Cortex of kidney (tissue), 1 donor: ENCODE results near the gene MAP3K10.
"Not testable (repeated sequence)": the region's sequence is repeated elsewhere in the genome, so short reads cannot be mapped to it uniquely, and the experiment has no call there.

Experiments used
- DNase-seq: peaks from one replicate; lab custom pipeline; 2025; lab: John Stamatoyannopoulos, UW

Gene MAP3K10

GRCh38 chr19:40217027-40217810 lies 26.0 kb downstream of the MAP3K10 start:
- DNase-seq = no peak

DNA sequence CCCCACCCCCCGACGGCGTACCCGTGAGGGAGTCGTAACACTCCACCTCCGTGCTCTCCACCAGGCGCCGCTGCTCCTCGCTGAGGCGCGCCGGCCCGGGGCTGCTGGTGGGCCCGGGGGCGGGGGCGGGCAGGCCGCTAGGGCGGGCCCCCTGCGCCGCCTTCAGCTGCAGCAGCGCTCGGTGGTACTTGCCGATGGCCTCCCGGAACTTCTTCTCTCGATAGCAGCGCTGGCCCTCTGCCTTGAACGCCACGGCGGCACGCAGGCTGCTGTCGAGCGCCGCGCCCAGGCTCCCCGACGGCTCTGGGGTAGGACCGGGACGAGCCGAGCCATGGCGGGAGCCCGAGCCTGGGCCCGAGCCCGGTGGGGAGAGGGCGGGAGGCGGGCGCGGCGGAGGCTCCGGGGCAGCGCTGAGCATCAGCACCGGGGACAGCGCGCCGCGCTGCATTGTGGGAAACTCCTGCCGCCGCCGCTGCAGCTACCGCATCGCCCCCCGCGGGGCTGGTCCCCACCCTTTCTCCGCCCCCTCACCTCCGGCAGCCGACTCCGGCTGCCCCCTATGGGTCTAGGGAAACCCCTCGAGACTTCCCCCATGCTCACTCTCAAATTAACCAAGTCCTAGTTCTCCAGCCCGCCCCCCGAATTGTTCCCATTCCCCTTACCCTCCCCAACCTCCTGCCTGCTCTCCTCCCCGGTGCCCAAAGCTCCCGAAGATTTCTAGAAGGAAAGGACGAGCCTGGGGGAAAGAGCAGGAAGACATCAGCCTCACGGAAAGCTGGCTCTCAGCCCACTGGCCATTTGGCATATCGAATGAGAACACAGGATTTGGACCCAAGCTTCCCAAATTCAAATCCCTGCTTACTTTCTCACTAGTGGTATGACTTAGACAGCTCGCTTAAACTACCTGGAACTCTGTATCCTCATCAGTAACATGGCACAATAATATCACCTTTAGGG lies 27.0 kb downstream of the MAP3K10 start, which contains the start of gene TTC9B:
TSS of gene TTC9B (minus strand) at position 451 of the 957 bp plus-strand sequence. CDS start at position 448, 3 bp downstream.
- no peak for DNase-seq

DNA sequence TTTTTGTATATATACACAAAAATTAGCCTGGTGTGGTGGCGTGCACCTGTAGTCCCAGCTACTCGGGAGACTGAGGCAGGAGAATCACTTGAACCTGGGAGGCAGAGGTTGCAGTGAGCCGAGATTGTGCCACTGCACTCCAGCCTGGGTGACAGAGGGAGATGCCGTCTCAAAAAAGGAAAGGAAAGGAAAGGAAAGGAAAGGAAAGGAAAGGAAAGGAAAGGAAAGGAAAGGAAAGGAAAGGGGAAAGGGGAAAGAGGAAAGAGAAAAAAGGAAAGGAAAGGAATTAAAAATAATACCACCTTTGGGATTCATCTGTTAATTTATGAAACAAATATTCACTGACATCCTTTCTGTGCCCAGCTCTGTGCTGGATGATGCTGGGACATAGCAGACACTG lies 27.8 kb downstream of the MAP3K10 start:
- DNase-seq = not testable (repeated sequence)

- DNase-seq = no peak
Measured at GRCh38 chr19:40219721-40220276, 28.6 kb downstream of the MAP3K10 start.

- DNase-seq = no peak
Measured at GRCh38 chr19:40220674-40221073, 29.4 kb downstream of the MAP3K10 start.

- no peak for DNase-seq
Measured at GRCh38 chr19:40221858-40222619, 30.8 kb downstream of the MAP3K10 start.

DNA sequence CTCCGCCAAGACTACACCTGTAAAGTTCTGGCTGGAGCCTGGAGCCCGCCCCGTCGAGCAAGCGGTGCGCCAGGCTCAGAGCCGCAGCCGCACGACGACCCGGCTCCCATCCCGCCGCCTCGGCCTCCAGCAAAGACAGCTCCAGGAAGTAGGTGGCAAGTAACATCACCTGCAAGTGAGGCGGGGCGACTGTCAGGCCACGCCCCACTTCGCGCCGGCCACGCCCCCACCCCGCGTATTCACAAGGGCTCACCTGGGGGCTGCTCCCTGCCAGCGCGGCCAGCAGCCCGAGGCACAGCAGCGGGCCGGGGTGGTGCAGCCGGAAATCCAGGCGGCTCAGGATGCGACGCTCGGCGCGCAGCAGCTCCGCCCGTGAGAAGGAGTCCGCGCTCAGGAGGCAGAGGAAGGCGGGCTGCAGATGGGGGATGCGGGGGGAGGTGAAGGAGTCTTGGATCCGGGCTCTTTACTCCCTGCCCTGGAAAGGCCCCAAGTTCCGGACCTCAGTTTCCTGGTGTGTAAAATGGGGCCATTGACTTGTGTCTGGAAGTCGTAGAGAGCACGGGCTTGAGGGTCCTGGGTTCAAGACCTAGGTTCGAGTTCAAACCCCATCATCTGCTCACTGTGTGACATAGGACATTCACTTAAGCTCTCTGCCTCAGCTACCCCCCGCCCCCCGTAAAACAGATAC lies 32.1 kb downstream of the MAP3K10 start:
- DNase-seq = no peak

DNA sequence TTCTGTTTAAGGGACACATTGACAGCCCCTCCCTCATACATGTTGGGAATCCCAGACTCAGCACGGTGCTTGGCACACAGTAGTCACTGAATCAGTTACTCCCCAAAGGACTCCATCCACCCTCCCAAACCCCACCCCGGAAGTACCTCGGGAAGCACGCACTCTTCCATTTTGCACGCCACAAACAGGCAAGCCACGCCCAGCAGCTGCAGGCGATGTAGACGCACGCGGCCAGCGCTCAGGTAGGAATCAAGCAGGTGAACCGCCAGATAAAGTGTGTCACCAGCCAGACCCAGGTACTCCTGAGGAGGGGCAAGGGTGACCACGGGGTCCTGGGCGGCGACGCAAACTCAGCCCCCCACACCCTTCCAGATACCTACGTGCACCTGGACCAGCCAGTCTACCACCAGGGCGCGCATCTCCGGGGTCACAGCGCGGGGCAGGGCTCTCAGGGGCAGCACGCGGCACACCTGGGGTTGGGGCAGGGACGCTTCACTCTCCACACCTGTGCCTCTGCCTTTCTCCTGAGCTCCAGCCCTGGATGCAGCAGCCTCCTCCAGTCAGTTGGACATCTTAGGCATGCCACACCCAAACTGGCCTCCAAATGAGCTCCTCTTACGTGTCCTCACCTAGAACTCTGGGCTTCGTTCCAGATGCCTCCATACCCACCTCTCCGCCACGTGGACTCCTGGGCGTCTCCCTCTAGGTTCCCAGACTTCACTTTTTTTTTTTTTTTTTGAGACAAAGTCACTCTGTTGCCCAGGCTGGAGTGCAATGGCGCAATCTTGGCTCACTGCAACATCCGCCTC lies 33.3 kb downstream of the MAP3K10 start:
- no peak for DNase-seq

DNA sequence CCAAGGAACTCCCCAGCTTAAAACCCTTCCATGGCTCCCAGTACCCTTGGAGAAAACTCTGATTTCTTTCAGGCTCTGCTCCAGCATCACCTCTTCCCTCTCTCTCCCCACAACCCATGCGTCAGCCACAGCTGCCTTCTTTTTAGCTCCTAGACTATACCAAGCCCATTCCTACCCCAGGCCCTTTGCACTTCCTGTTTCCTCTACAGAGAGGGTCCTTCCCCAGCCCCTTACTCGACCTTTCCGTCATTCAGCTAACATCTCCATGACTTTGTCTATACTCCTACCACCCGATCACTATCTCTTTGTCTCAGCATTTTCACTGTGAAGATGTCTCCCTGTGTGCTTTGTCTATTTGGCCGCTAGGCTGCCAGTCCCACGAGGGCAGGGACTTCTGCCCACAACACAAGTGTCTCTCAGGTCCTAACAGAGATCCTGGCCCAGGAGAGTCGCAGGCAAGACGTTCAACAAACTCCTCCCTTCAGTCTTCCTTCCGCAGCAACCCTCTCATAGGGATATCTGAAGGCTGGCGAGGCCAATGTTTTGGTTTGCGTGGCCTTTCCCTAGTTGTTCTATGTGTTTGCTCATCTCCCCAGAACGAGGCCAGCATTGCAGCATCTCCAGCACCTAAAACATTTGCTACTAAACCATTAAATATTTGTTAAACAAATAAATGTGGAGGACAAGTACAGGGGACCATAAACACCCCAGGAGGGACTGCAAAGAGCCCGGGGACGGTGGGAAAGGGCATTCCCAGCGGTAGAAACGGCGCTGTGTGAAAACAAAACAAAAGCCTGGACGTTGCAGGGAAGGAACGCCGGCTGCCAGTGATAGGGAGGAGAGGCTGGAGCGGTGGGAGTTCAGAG lies 34.4 kb downstream of the MAP3K10 start:
- no peak for DNase-seq

DNA sequence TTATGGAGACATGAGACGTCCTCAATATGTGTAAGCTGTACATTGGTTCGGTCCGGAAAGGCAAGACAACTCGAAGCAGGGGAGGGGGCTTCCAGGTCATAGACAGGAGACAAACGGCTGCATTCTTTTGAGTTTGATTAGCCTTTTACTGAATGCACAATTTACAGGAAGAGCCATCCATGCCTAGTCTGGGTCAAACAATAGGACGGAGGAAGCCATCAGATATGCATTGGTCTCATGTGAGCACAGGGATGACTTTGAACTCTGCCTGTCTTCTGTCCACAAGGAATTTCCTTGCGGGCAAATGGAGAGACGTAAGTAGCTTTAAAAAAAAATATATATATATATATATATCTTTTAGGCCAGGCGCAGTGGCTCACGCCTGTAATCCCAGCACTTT lies 37.1 kb downstream of the MAP3K10 start:
- no peak for DNase-seq

- DNase-seq = no peak
Measured at GRCh38 chr19:40228863-40229262, 37.6 kb downstream of the MAP3K10 start.

- DNase-seq = no peak
Measured at GRCh38 chr19:40229484-40229883, 38.3 kb downstream of the MAP3K10 start.

DNA sequence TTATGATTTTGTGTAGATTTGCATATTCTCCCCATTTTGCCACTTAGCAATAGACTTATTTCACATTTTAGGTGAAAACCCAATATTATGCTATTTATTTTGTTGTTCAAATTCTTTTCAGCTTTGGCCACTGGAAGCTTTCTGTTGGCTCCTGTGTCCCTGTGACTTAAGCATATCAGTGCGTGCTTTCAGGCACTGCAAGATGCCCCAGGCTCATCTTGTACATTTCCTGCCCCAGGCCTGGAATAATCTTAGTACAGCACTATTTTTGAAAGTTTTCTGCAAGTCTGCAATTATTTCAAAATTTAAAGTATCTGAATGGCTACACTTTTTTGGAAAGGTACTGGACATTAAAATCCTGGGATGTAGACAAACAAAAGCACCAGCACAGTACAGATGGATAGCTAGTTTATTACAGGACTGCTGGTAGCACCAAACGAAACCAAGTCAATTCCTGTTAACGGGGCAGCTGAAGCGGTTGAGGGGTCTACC lies 38.7 kb downstream of the MAP3K10 start:
- no peak for DNase-seq

DNA sequence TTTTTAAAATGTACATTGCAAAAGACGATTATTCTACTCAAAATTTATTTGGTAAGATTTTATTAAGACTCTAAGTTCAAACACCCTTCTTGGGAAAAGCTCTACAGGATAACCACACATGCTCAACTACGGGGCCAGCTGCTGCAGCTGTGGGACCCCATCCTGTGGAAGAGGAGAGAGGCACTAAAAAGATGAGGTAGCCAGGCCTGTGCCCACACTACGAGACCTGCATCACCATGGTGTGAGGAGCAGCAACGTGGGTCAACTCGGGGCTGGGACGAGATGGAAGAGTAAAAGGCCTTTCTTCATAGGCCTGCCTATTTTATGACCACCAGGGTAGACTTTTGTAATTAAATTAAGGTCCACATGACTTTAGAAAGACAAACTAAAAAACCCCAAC lies 39.8 kb downstream of the MAP3K10 start:
- no peak for DNase-seq

DNA sequence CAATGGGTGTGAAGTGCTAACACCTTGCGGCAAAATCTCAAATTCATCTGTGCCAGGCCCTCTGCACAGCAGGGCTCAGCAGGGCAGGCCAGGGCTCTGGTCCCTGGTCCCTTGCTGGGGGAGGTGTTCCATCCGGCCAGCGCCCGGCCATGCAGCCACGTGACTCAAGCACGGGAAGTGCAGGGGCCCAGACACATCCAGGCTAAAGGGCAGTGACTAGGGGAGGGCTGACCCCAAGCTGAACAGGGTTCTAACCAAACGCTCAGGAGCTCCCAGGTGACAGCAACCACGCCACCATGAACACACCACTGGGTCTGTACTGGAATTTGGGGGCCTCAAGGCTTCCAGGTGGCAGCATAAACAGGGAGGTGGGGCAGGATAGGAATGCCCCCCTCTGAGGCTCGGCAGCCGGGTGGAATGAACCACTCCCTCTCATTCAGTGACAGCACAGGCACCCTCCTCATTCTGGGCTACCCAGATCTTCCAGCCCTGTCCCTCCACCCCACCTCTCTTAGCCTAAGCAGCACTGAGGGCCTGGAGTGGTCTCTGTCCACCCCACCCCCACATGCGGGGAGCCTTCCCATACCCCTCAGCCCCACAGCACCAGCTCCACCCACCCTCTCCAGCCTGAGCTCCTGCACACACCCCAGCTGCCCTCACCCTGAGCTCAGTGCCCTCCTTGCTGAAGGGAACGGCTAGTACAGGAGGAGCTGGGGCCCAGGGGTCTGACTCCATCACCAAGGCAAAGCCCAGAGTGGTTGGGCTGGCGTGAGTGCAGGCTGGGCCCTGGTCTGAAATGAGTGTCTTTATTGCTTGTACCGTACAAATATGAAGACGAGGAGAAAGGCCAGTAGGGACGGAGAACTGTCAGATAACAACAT lies 40.6 kb downstream of the MAP3K10 start:
- DNase-seq = no peak

DNA sequence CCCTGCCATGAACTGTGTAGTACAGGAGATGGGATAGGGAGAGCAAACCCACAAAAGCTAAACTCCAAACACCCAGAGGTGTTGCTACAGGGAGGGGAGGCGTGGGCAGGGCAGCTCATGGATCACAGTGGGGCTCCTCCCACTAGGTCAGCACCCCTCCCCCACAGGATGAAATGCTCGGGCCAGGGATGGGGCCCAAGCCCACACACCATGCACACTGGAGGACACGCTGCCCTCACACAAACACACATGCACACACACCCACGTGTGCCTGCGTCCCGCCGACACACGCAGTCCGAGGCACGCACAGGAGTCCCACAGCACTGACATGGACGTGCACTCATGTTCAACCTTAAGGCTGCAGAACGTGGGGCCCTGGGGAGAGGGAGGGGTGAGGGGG lies 41.3 kb downstream of the MAP3K10 start:
- DNase-seq = no peak

DNA sequence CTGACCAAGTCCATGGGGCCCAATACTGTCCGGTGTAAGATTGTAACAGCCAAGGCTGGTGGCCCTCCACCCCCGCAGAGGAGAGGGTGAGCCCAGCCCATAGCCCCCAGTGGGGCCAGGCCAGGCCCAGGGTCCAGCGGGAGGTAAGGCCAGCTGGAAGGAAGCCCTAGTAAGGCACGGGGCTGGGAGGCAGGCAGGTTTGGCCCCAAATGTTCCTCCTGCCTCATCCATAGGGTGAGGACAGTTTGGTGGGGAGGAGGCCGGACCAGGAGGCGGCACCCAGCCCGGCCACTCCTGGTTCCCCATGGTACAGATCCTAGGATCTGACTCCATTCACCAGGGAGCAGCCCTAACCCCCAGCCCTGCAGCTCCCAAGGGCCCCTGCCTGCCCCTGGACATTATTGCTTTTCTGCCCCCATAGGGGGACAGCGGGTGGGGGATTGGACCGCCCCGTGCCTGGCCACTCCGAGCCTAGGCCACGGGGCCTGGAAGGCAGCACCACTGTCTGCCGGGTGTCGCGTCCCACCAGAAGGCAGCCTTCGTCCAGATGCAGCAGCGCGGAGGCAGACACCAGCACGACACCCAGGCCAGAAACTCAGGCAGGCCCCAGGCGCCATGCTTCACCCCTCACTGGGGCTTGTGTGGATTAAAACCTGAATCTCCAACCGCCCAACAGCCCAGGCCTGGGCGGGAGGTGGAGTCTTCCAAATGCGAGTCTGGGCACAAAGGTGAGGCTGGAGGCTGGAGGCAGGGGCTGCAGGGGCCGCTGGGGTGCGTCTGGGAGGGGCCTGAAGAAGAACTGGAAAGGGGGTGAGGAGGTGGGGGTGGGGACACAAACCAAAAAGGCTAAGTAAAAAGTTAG lies 42.0 kb downstream of the MAP3K10 start:
- DNase-seq = no peak
